Eye (tissue), 1 donor: ENCODE measurements around the gene LGR5.
"Not testable (repeated sequence)": the region's sequence is repeated elsewhere in the genome, so short reads cannot be mapped to it uniquely, and the experiment has no call there.

Experiments
- DNase-seq: peaks from one replicate; pipeline ENCODE4 v3.0.0-alpha.2; 2015

LGR5 gene

DNA sequence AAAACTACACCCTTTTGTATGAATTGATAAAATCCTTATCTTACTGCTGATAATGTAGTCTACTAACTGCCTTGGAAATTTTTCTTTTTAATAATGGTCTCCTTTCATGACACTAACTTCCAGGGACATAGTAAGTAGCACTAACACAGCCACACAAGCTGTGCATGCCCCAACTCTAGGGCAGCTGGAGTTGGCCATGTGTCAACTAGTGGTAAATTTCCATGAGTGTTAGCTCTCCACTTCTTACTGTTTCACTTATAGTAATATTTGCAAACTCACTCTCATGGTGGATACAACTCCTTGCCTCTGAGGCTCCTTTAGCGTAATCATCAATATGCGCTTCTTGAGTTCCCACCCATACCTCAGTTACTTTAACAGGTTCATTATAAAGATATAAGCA, 38.0 kb downstream of the LGR5 start:
- DNase-seq = no peak

DNA sequence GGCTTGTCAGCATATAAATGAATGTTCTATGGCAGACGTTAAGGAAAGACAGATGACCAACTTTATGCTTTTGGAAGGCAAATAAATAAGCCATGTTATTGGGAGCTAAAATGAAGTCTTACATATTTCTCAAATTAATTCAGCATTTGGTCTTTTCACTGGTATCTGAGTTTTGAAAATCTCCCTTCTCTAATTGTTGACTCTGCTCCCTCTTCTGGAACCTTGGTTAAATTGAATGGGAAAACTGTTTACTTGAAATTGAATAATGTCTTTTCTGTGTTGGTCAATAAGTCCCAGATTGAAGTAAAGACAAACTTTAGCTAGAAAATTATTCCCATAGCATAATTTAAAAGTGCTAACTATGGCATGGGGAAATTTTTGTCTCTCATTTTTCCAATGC, 38.7 kb downstream of the LGR5 start:
- DNase-seq = no peak

DNA sequence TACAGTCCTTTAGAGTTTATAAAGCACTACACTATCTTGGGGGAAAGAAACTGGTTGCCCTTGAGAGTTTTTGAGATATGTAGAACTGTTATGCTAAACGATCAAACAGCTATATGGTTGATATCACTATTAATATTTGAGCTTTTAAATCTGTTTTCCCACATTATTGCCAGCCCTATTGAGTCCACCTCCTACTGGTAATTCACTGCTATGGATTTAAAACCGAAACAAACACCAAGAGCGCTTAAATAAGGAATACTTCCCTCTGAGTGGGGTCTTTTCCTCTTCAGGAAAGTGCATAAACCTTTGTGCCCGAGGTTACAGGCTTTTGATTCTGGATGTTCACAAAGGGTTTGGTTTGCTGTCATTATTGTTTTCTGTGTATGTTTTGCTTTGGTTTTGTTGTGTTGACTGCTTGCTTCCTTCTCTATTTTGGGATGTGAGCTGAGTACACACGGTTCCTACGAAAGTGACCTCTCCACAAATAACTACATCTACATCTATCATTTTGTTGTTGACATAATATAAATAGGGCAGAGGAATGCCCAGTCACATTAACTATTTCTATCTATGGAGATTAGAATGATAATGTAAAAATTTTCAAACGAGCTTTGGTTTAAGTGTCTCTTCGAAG, 44.8 kb downstream of the LGR5 start:
- DNase-seq = no peak

DNA sequence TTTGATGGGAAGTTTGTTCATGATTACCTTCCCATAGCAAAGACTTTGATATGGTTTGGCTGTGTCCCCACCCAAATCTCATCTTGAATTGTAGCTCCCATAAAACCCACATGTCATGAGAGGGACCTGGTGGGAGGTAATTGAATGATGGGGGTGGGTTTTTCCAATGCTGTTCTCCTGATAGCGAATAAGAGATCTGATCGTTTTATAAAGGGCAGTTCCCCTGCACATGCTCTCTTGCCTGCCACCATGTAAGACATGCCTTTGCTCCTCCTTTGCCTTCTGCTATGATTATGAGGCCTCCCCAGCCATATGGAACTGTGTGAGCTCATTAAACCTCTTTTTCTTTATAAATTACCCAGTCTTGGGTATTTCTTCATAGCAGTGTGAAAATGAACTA, 51.2 kb downstream of the LGR5 start:
- not testable (repeated sequence) for DNase-seq

DNA sequence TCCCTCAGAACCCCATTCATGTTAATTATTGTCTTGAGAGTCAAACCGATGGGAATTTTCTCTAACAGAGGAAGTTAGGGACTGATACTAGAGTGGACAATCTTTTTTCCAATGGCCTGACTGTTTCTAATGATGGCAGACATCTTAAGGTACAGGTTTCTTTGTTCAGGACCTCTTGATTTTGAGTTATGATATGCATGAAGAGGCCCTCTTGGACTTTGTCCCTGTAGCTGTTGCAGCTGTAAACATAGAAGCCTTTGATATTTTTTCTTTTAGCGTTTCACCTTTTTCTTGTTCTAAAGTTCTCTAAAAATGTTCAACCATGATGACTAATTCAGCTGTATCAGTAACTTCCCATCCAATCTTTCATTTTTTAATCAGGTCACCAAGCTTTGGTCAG, 53.0 kb downstream of the LGR5 start:
- no peak for DNase-seq

DNA sequence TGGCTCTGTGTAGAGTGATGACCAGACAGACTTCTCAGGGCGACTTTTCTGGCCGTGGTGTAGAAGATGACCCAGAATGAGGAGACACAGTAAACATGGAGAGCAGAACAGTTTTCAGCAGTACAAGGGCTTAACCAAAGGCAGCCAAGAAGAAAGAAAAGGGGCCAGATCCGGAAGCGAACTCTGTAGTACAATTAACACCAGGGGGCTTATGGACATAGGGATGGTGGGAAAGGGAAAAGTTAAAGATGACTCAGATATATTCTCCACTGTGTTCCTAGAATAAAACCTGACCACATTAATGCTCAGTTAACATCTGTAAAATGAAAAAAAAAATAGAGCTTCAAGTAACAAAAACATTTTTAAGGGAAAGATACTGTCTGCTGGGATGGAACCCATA, 60.2 kb downstream of the LGR5 start:
- no peak for DNase-seq

DNA sequence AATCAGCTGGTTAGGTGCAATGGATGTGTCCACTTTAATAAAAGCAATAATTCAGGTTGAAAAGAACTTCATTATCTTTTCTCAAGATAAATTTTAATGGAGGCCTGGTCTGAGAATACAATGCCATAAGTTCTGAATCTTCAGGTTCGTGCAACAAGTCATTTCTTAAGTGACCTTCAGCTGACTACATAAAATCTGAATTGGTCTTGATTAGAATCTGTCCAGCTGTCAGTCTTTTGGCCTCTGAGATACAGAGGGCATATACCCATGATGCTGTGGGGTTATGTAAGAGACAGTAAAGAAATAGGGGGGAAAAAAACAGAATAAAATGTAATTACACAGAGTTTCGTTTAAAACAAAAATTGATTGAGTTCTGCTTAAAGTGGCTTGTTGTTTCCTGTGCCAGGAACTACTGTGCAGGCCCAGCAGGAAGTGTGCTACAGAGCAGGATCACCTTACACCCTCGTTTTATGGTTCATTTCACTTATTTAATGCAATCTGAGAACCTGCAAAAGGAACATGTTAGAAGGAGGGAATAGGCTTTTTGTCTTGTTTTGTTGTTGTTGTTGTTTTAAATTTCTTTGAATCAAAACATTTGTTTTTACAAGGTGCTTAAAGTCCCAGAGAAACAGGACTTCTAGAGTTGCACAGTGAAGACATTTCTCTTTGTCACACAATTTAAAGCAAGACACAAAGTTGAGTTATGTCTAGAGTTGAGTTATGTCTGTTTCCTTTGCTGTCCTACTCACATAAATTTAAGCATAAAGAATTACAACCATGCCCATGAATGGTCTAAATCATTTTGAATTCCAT, 64.2 kb downstream of the LGR5 start:
- DNase-seq = peak; percentile 30

DNA sequence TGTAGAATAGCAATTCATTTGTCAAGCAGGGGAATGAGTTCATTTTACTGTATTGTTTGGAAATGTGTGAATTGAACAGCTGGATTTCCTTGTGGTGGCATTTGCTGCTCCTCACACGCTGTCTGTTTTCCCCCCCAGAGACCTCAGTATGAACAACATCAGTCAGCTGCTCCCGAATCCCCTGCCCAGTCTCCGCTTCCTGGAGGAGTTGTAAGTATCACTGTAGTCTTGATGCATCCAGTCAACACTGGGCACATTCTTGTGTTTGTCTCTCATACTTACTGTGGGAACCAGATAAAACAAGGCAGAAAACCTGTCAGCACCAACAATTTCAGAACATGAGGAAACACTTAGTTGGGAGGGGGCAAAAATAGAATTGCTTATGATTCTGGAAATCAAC, 64.9 kb downstream of the LGR5 start:
- DNase-seq = peak; percentile 50

DNA sequence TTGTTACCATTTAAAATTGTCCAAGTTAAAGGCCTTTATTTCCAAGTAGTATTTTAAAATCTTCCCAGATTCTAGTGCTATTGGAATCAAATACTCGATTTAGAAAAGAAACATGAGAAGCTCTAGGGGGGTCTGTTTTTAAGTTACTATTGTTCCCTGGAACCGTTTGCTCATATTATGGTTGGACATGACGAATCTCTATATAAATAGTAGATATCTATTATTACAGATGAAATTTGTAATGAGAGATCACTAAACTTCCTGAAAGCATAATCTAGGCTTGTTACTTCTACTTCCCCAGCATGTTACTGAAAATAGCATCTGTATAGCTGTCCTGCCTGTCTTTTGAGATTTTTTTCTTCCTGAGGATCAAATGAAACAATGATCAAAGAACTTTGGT, 70.1 kb downstream of the LGR5 start:
- no peak for DNase-seq

DNA sequence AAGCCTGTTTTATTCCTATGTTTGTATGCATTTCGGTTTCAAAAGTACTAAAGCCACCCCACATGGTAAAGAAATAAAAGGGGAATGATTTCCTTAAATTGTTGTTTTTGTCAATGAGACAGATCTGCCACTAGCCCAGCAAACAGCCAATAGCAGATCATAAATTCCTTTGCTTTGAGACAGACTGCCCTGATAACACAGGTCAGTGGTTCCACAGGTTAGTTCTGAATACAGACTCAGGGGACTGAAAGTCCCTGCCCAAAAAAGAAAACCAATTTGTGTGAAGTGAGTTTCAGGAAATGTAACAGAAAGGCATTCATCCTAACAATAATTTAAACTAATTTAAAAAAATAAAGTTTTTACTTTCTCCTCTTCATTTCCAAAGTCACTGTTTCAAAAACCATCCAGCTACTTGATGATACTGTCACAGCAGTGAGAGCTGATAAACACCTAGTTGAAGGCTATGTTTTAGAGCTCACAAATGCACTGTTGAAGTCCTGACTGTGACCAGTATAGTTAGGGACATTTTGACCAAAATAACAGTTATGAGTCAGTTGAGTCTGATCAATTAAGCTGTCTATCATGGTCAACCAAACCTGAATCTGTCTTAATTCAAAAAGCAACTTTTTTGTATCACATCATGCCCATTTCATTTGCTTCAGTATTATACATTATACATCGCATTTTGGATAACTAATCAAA, 77.7 kb downstream of the LGR5 start:
- no peak for DNase-seq

DNA sequence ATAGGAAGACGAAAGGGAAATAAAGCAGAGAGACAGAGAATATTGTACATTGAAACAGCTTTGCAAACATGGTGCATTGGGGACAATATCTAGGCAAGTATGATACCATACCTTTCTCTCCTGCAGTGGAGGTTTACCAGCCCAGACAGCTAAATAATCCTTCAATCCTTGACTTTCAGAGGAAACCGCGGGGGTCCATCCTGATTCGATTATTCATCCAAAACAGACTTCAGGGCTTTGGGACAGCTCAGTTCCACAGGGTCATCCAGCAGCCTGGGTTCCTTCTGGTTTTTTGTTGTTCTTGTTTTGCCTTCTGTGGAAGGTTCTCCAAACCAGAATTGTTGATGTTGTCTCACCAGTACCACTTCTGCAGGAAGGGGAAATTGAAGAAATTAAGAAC, 81.5 kb downstream of the LGR5 start:
- no peak for DNase-seq

DNA sequence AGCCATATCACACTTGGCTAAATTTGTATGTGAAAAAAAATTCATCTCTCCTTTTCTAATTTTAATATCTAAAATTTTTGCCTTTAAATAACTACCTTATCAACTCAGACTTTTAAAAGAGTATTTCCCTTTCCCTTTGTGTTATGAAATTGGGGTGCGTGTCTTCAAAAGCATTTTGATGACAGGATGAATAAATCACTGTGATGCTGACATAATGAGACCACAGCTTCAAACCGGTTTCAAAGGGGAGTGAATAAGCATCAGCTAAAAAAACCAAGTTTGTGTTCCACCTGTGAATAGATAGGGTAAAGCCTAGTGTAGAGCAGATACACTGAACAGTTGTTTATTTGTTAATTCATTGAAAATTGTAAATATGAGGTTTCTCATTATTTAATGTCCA, 85.0 kb downstream of the LGR5 start:
- DNase-seq = peak; percentile 64

DNA sequence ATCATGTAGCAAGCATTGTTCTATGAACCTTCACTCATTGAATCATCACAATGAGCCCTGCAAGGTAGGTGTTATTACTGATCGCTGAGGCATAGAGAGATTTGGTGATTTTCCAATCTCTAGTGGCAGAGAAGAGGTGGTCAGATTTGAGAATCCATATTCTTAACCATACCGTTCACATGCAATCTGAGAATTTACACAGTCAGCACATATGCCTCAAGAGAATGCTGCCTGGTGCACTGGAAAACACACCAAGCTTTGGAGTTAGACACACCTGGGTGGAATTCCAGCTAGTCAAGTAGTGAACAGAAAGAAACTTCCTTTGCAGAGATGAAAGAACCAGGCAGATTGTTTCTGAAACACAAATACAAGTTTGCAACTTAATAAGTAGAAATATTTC, 94.1 kb downstream of the LGR5 start:
- DNase-seq = no peak

DNA sequence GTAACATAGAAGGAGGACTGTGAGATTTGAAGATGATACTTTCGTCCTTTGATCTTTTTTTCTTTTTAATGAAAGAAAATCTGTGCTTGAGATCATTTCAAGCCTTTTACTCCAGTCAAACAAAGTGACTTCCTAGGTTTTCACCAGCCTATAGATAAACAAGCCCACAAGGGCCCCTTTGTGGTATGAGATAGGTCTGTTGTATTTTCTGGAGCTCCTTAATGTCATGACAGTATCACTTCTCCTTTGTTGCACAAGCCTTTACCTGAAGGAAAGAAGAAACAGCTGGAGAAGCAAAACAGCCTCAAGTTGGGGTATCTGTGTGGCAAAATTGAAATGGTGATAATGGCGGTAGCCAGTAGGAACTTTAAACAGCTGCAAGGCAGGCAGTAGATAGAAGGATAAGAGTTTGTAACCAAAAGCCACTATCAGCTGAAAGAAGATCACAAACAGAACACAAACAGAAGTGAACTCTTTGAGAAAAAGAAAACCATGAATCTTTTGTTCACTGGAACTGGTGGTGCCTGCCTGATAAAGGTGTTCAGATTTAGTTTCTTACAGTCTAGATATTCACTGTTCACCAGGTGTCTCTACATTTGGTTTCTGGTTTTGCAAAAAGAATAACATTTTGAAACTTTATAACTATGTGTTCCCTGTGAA, 96.8 kb downstream of the LGR5 start:
- no peak for DNase-seq

DNA sequence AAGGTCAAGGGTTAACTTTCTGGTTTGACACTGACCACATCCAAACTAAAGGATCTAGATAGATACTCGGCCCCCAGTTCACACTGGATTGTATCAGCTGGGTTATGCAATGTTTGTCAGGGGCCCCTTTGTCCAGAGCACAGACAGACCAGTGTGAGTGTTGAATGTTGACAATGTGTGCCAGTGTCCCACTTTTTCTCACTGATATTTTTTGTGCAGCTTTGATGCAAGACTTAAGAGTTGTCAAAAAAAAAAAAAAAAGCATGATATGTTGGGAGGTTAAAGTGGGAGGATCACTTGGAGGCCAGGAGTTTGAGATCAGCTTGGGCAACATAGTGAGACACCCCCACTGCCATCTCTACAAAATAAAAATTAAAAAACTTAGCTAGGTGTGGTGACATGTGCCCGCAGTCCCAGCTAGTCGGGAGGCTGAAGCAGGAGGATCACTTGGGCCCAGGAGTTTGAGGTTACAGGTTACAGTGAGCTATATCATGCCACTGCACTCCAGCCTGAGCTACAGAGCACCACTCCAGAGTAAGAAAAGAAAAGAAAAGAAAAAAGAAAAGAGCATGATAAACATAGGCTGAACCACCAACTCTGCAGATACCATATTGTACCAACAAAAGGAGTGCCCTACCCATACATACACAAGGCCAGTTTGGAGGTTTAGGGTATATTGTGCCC, 97.5 kb downstream of the LGR5 start:
- DNase-seq = no peak

DNA sequence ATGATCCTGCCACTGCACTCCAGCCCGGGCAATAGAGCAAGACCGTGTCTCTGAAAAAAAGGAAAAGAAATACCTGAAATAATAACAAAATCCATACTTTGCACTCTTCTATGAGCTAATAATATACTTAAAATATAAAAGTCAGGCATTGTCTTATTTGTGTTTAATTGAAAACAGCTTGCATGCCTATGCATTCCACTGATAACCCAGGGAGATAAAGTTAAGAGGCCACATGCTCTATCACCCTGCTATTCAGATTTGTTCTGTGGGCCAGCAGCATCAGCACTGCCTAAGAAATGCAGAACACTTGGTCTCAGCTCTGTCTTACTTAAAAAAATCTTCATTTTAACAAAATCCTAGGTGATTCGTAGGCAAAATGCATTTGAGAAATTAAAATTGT, 99.2 kb downstream of the LGR5 start:
- no peak for DNase-seq

DNA sequence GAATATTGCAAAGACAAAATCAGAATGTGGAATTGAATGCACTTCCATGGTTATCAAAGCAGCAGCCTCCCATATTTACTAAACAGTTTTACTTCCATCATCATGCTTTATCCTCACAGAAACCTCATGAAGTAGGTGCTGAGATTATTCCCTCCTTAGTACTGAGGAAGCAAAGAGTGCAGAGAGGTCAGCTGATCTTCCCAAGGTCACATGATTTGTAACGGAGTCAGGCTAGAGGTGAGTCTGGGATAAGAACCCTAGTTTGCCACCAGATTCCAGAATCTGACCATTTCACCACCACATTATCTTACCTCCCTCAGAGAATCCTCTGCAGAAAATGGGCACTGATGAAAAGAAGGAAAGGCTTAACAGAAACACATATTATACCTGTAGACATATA, 102.0 kb downstream of the LGR5 start:
- DNase-seq = no peak

DNA sequence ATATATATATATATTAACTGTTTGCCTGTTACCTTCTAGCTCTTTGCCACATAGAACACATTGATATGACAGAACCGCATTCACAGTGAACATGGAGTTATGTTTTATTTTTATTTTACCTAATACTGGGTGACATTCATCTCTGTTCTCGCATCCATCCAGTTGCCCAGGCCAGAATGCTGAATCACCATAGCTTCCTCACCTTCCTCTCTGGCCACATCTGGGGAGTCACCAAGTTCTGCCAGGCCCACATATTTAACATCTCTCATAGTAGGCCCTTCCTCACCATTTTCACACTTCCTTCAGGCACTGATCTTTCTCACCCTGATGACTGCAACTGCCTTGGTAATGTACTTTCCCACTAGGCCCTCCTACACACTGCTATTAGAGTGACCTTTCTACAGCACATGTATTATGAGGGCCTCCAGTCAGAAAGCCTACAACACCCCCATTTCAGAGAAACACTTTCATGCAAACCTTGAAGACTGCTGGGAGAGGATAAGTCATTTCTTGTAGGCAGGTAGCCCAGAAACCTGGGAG, 106.8 kb downstream of the LGR5 start:
- no peak for DNase-seq

DNA sequence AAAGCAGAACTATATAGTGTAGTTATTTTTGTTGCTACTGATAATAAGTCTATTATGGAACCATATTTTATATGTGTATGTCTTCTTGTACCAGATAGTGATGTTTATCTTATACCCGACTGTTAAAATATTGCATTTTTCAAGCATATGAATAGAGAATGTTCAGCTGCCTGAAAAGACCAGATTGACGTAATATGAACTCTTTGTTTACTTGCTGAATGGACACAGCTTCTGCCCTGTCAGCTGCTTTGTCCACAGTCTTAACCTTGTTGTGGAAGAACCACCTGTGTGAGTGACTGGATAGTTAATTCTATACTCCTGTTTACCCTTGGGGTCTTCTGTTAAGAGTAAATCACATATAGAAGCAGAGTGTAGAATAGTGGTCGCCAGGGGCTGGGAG, 109.3 kb downstream of the LGR5 start:
- DNase-seq = no peak

DNA sequence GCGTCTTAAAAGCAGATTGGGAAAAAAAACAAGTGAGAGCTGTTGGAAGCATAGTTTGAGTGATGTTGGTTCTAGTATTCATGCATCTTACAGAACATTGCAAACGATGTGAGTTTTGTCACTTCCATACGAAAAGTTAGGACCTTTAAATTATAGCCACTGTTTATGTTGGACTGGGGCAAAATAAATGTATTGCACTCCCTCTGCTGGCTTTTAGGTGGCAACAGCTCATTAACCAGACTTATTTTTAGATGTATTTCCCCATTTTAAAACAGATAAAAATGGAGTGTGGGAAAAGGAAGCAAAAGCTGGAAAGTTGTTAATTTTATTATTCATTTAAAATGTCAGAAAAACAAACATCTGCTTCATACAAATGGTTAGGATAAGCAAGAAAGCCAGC, 111.9 kb downstream of the LGR5 start:
- peak; percentile 18 for DNase-seq

DNA sequence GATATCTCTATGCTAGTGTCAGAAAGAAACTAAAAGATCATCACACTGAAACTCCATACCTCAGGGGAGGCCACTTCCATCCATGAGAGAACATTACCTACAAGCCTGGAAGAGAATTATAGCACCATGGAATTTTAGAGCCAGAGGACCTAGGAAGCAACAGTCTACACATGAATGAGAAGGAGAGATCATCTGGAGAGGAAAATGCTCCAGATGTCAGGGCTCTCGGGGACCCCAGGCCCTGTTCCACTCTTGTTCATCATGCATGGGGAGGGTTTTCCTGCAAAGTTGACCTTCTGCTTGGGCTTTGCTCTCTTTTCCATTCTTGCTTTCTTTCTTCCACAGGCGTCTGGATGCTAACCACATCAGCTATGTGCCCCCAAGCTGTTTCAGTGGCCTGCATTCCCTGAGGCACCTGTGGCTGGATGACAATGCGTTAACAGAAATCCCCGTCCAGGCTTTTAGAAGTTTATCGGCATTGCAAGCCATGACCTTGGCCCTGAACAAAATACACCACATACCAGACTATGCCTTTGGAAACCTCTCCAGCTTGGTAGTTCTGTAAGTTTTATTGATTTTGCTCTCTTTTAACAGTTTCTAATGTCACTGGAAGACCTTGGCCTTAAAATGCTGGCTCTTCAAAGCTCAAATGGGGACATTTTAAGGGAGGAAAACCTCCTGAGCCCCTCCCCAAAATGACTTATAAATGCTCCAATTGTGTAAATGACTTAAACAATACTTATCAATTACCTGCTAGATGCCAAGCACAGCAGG, 113.3 kb downstream of the LGR5 start:
- DNase-seq = no peak

DNA sequence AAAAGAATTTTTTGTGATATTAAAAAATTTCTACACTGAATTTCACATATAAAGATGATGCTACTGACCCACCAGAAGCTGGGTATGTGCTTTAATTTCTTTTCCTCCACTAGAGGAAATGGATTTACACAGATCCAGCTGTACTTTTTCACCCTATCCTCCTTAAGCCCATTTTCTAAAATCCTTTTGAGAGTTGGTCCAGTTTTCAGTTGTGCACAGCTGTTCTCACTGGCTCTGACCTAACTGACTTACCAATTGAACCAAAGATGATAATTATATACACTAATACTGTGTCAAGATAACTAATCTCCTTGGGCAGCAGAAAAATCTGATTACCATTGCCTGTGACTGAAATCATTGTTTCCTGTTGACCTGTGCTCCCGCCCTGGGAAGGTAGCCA, 115.6 kb downstream of the LGR5 start:
- no peak for DNase-seq
